Colonic mucosa (tissue), 4 donors: Measurements from ENCODE around the gene SMG1. TPM values are rescaled to one million over a fixed set of nuclear protein-coding genes. Genes with fewer than 3 reads are reported as not detected.
"Not testable (repeated sequence)": the region's sequence is repeated elsewhere in the genome, so short reads cannot be mapped to it uniquely, and the experiment has no call there.

Experiments
- DNase-seq: peaks from one replicate; pipeline ENCODE4 v3.0.0-alpha.2; 2020
- H3K27ac ChIP-seq: fragments of 200-600 bp; one replicate; pipeline ENCODE4 v1.8.0; 2021
- H3K27me3 ChIP-seq: fragments of 200-600 bp; one replicate; pipeline ENCODE4 v1.8.0; 2021
- H3K36me3 ChIP-seq: fragments of 200-600 bp; one replicate; pipeline ENCODE4 v1.8.0; 2021
- H3K4me1 ChIP-seq: fragments of 200-600 bp; one replicate; pipeline ENCODE4 v1.8.0; 2021; ENCODE audit warnings: mild to moderate bottlenecking
- H3K4me3 ChIP-seq: fragments of 200-600 bp; one replicate; pipeline ENCODE4 v1.8.0; 2021
- H3K9ac ChIP-seq, 2 donors: one replicate each; pipeline ENCODE4 v1.7.0; 2013; ENCODE audit warnings: control low read depth in 2 of 2, low read depth in 2 of 2, low read length in 2 of 2
- H3K9me3 ChIP-seq: fragments of 200-600 bp; one replicate; pipeline ENCODE4 v1.8.0; 2021
- intact Hi-C: fragments of 100-400 bp; cut with DNase I; formaldehyde crosslinking; loops from one replicate; pipeline ENCODE4 v1.14.1; 2022
- total RNA-seq, 2 donors: library from RNA; stranded (reverse); fragmentation: NEBNext Ultra II Directional in 1 of 2; extraction: Animal tissue kit (Norgen Biotek cat#: 25700) in 1 of 2; gene quantifications; one replicate each; pipeline ENCODE4 v1.2.1, GENCODE V29; 2021
- TF ChIP-seq, protein P1 (sequence below): fragments of 200-600 bp; IDR thresholded peaks from one replicate; pipeline ENCODE4 v1.8.0; 2022; ENCODE audit warnings: antibody characterized with exemption, mild to moderate bottlenecking
- donor health status: healthy.
- donor health status: DM: no; HTN: no; CAD: no.
- donor health status: DM: no; HTN: no; CAD: no.

Gene SMG1
- total RNA-seq, 2 donors from 2014 or later, result 73.6 to 83.3 TPM

DNA sequence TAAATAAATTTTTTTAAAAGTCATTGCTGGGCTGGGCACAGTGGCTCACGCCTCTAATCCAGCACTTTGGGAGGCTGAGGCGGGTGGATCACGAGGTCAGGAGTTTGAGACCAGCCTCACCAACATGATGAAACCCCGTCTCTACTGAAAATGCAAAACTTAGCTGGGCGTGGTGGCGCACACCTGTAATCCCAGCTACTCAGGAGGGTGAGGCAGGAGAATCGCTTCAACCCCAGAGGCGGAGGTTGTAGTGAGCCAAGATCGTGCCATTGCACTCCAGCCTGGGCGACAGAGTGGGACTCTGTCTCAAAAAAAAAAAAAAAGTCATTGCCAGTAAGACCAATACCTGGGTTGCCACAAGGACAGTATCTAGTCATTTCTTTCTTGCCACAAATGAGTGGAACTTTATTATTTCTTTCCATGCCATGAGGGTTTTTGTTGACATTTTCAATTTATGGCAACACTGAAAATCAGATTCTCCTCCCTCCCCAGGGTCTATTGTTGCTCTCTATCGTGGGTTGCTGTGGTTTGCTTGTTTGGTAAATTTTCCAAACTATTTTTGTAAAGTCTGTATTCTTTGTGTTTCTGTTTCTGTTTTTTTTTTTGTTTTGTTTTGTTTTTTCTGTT is 155.8 kb downstream of the SMG1 start:
- intact Hi-C loops, DNase-seq, H3K27me3 ChIP-seq, H3K4me1 ChIP-seq, H3K27ac ChIP-seq, H3K4me3 ChIP-seq, H3K9ac ChIP-seq, H3K9me3 ChIP-seq, H3K36me3 ChIP-seq: not testable (repeated sequence)

DNA sequence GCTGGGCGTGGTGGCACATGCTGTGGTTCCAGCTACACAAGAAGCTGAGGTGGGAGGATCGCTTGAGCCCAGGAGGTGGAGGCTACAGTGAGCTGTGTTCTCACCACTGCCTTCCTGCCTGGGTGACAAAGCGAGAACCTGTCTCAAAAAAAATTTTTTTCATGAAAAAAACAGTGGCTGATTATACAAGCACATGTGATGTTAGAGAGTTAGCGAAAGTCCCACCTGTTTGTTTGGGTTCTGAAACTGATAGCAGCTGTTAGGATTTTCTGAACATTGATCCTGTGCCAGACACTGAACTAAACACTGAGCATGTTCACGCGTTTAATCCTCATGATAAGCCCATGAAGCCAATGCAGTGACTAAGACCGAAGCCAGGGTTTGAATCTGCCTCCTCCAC is 159.0 kb downstream of the SMG1 start:
- H3K4me3 ChIP-seq, intact Hi-C loops, H3K27ac ChIP-seq, H3K9ac ChIP-seq, H3K27me3 ChIP-seq, H3K4me1 ChIP-seq, DNase-seq, H3K9me3 ChIP-seq, H3K36me3 ChIP-seq: not testable (repeated sequence)

DNA sequence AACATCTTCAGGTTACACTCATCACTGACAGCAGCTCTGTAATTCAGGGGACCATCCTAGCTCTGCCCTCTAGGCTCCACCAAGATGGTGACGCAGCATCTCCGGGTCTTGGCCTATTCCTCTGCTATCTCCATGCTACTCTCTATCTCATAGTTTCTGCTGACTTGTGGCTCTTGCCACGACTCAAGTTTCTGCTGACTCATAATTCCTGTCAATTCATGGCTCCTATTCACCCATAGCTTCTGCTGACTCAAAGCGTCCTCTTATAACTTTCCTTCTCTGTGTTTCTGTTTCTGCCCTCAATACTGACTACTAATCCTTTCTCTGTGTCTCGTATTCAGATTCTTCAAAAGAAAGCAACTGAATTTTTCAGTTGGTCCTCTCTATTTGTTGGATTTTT is 163.5 kb downstream of the SMG1 start:
- H3K36me3 ChIP-seq, DNase-seq, H3K9ac ChIP-seq, H3K27me3 ChIP-seq, H3K27ac ChIP-seq, intact Hi-C loops, H3K9me3 ChIP-seq, H3K4me1 ChIP-seq, H3K4me3 ChIP-seq: not testable (repeated sequence)

DNA sequence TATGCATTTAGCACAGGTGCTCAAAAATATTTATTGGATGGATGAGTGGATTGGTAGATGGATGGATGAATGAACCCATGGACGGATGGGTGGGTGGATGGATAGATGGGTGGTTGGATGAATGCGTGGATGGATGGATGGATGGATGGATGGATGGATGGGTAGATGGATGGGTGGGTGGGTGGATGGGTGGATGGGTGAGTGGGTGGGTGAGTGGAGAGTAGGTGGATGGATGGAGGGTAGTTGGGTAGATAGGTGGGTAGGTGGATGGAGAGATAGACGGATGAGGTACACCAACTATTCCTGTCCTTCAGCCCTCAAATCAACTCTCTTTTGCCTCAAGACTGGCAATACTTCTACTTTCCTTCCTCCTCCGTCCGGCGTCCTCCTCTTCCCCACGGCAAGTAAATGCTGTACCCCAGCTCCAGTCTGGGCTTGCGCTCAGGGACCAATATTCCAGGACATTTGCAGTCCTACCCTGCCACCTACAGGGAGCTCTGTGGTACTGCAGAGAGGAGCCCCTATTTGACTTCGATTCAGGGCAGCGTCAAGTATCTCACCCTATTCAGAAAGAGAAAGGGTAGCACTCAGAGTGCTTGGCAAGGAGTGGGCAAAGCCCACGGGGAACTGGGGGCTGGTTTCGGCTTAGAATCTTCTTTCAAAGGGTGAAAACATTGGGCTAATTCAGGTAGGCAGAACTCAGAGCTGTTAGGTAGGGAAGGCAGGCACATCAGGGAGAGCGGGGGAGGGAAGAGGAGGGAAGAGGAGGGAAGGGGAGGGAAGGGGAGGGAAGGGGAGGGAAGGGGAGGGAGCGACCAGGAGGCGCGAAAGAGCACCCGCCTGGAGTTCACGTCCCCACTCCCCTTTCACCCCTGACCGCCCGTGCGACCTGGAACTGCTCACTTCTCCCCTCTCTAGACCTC is 166.3 kb downstream of the SMG1 start:
- intact Hi-C loops, H3K27me3 ChIP-seq, H3K4me3 ChIP-seq, H3K27ac ChIP-seq, H3K9ac ChIP-seq, H3K4me1 ChIP-seq, H3K9me3 ChIP-seq, H3K36me3 ChIP-seq: not testable (repeated sequence)
- TF ChIP-seq, protein P1, sequence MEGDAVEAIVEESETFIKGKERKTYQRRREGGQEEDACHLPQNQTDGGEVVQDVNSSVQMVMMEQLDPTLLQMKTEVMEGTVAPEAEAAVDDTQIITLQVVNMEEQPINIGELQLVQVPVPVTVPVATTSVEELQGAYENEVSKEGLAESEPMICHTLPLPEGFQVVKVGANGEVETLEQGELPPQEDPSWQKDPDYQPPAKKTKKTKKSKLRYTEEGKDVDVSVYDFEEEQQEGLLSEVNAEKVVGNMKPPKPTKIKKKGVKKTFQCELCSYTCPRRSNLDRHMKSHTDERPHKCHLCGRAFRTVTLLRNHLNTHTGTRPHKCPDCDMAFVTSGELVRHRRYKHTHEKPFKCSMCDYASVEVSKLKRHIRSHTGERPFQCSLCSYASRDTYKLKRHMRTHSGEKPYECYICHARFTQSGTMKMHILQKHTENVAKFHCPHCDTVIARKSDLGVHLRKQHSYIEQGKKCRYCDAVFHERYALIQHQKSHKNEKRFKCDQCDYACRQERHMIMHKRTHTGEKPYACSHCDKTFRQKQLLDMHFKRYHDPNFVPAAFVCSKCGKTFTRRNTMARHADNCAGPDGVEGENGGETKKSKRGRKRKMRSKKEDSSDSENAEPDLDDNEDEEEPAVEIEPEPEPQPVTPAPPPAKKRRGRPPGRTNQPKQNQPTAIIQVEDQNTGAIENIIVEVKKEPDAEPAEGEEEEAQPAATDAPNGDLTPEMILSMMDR, result peak; percentile 69
- DNase-seq, result peak; percentile 53

DNA sequence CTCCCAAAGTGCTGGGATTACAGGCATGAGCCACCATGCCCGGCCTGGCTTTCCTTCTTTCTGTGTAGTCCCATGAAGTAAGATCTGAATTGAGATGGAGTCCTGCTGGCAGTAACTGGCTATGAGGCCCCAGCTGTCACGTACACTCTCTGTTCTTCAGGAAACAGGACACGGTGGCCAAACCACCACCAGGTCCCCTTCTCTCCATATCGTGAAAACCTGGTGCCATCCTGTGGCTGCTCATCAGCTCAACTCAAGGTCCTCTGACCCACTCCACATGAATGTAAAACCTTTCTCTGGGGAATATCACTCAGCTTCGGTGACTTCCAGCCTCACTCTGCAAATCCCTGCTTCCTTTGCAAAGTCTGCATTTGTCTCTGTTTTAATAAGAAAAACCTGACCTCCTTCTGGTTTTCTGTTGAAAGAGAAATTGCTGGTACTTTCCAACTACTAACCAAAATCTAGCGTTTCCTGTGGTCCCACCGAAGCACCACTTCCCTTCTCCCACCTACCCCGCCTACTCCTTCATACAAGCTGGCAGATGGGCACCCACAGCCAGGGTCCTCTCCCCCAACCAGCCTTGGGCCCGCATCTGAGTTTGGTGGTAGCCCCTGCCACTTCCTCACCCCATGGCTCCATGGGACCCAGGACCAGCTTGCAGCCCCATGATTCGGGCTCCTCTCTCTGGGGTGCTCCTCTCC is 168.1 kb downstream of the SMG1 start:
- H3K36me3 ChIP-seq, H3K4me3 ChIP-seq, intact Hi-C loops, H3K4me1 ChIP-seq, DNase-seq, H3K27me3 ChIP-seq, H3K9ac ChIP-seq, H3K27ac ChIP-seq, H3K9me3 ChIP-seq: not testable (repeated sequence)

DNA sequence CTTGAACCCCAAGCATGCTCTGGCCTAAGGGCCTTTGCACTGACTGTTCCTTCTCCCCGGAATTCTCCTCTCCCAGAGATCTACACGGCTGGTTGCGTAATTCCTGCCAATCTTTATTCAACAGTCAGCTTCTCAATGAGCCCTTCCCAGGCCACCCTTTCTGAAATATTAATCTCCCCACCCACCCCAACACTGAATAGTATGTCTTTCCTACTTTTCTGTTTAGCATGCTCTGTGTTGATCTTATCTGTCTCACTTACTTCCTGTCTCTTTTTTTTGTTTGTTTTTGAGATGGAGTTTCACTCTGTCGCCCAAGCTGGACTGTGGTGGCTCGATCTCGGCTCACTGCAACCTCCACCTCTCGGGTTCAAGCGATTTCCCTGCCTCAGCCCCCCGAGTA is 169.6 kb downstream of the SMG1 start:
- DNase-seq, H3K36me3 ChIP-seq, H3K9ac ChIP-seq, H3K27me3 ChIP-seq, H3K9me3 ChIP-seq, H3K4me1 ChIP-seq, intact Hi-C loops, H3K4me3 ChIP-seq, H3K27ac ChIP-seq: not testable (repeated sequence)

Other genes with a start within 250 kb of the SMG1 start
- 1,000 to 10,000 TPM; 1,011 to 1,121 TPM for gene RPS15A, start 136.1 kb downstream of the SMG1 start, total RNA-seq
- 100 to 1,000 TPM; 205 to 251 TPM for gene ARL6IP1, start 124.9 kb downstream of the SMG1 start, total RNA-seq
- gene TMC7, start 57.5 kb upstream of the SMG1 start, total RNA-seq, result 10 to 100 TPM; 10.0 to 10.6 TPM
- gene COQ7, start 141.2 kb upstream of the SMG1 start, total RNA-seq, result 10 to 100 TPM; 28.4 to 39.0 TPM
- gene ITPRIPL2, start 187.6 kb upstream of the SMG1 start, total RNA-seq, result 10 to 100 TPM; 34.9 to 36.2 TPM
- 1 to 10 TPM; 5.1 to 5.5 TPM for gene SYT17, start 241.8 kb upstream of the SMG1 start, total RNA-seq